HG03460 (cell line): ENCODE data around the gene NCBP3.
A peak's percentile ranks its signal among the peaks of the same experiment; 100 is the strongest.

ENCODE experiments used
- ATAC-seq: cut with Tn5 transposase; IDR thresholded peaks from one replicate; pipeline ENCODE4 v1.9.1; 2021; ENCODE audit not compliant: unreplicated experiment

NCBP3 gene

GRCh38 chr17:3845621-3846436 is at the start of gene NCBP3:
NCBP3 (minus strand) TSS chr17:3846246; CDS start chr17:3846223, 23 bp downstream.
- ATAC-seq: peak; percentile 93

GRCh38 chr17:3895354-3895753 is 49.3 kb upstream of the NCBP3 start:
- ATAC-seq: no peak

- ATAC-seq: no peak
Measured at GRCh38 chr17:3894911-3895343, 48.9 kb upstream of the NCBP3 start.

DNA sequence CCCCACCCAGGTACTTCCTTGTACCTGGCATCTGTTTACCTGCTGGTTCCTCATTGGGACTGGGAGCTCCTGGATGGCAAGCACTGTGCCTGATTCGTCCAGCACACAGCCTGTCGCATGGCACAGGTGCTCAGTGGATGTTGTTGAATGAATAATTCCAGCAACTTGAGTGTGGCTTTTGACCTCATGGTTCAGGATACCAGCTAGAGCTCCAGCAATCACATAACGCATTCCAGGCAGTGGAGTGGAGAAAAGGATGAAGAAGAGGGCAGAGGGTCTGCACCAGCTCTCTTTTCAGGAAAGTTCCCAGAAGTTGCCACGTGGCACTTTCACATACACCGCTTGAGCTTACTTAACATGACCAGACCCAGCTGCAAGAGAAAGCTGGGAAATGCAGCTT is 48.1 kb upstream of the NCBP3 start:
- ATAC-seq: no peak

- ATAC-seq: no peak
Measured at GRCh38 chr17:3893720-3894116, 47.7 kb upstream of the NCBP3 start.

GRCh38 chr17:3893003-3893719 is 47.1 kb upstream of the NCBP3 start, which contains the start of gene CAMKK1:
CAMKK1 (minus strand) TSS chr17:3893053; CDS start chr17:3885687, 7,366 bp downstream.
- ATAC-seq: peak; percentile 73

DNA sequence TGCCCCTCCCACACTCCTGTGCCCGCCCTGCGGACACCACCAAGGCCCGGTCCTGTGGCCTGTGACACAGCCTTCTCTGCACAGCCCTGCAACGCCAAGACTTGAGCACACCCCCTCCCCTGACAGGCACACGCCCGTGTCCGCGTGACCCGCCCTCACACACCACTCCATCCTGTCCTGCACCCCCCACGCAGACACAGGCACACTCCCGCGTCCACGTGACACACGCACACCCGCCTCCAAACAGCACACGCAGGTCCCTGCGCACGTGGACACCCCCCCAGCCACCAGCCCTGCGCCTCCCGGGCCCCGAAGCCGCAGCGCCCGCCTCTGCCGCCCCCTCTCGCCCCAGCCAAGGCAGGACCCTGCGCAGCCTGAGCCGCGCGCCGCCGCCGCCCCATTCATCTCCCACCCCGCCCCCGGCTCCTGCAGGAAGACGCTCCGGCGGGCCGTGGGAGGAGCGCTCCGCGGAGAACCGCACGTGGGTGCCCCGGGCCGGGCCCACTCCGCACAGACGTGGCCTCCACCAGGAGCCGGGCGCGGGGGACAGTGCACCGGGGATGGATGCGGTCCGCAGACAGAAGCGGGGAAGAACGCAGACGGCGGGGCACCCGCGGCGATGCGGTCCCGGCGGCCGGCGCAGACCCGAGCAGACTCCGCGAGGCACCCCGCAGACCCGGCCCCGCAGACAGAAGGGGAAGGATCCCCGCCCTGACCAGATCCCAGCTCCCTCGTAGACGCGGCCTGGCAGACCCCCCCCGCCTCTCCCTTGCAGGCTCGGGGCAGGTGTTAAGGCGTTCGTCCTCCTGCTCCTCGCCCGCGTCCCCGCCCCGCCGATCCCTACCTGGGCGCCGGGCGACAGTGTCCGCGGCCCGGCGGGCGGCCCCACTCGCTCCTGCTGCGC is 46.3 kb upstream of the NCBP3 start:
- peak; percentile 24 for ATAC-seq

- no peak for ATAC-seq
Measured at GRCh38 chr17:3891626-3892094, 45.6 kb upstream of the NCBP3 start.

- ATAC-seq: no peak
Measured at GRCh38 chr17:3890878-3891219, 44.8 kb upstream of the NCBP3 start.

- ATAC-seq: no peak
Measured at GRCh38 chr17:3890082-3890877, 44.2 kb upstream of the NCBP3 start.

GRCh38 chr17:3889325-3890012 is 43.4 kb upstream of the NCBP3 start:
- no peak for ATAC-seq

GRCh38 chr17:3888343-3889171 is 42.5 kb upstream of the NCBP3 start:
- no peak for ATAC-seq

- ATAC-seq: no peak
Measured at GRCh38 chr17:3887804-3888203, 41.8 kb upstream of the NCBP3 start.

GRCh38 chr17:3887394-3887793 is 41.3 kb upstream of the NCBP3 start:
- ATAC-seq: no peak

GRCh38 chr17:3886776-3887175 is 40.7 kb upstream of the NCBP3 start:
- ATAC-seq: no peak

- ATAC-seq: no peak
Measured at GRCh38 chr17:3885970-3886369, 39.9 kb upstream of the NCBP3 start.

DNA sequence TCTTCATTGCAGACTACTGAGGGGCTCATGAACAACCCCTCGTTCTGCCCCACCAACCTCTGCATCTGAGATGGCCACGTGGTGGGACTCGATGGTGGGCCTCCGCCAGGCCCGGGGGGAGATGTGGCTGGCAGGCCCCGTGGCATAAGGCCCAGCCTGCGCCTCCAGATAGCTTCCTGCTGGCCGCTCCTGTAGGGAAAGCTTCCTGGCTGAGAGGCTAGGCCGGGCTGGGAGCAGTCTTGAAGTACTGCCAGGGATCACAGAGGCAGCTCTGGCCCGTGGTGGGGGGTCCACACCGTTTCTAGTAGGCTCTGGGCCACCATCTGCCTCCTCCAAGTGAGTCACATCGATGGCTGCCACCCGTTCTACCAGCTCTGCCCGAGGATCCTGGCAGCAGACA is 39.2 kb upstream of the NCBP3 start:
- ATAC-seq: no peak

DNA sequence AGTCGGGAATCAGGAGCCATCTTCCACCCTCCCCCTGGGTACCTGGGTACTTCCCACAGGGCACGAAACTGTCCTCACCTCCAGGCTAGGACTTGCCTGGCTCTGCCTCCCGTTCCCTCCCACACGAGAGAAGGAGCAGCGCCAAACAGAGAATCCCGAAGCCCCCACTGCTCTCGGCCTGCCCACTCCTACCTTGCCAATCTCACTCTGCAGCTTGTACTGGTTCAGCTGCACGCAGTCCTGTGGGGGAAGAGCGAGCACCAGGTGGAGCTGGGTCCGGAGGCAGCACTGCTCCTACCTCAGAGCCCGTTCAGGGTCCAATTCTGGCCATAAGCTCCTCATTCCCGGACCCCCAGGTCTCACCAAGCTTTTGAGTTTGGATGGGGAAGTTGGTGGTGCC is 38.1 kb upstream of the NCBP3 start:
- no peak for ATAC-seq

DNA sequence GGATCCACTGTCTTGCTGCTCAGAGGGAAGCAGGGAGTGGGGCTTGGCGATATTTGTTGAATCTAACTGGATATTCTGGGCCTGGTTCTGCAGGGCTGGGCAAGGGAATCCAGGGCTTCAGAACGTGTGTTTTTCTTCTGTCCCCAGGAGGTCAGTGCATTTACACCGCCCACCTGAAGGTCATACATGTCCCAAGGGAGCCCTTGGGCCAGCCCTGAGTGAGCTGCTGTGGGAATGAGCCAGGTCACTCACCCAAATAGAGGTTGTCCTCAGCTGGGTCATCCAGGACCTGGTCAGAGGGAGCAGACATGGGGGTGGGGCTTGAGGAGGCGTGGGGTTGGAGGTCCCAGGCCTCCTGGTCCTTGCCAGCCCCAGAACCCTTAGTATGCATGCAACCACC is 36.2 kb upstream of the NCBP3 start:
- no peak for ATAC-seq
